Breast epithelium (tissue), 4 donors: ENCODE measurements around the gene C11orf68. TPM values are rescaled to one million over a fixed set of nuclear protein-coding genes. Genes with fewer than 3 reads are reported as not detected.

ENCODE experiments used
- DNase-seq, 2 donors: peaks; one replicate each; pipeline ENCODE4 v3.0.0-alpha.2; 2019; ENCODE audit warnings: low spot score in 2 of 2
- H3K27ac ChIP-seq, 2 donors: fragments of 200-600 bp; sonication (generic) in 1 of 2; one replicate each; pipeline ENCODE4 v1.5.1; 2016 to 2019; ENCODE audit warnings: mild to moderate bottlenecking in 1 of 2
- H3K27me3 ChIP-seq, 2 donors: fragments of 200-600 bp; sonication (generic) in 1 of 2; one replicate each; pipeline versions ENCODE4 v1.5.1 to v1.6.0; 2017 to 2019; ENCODE audit warnings: control low read depth in 1 of 2, mild to moderate bottlenecking in 1 of 2
- H3K36me3 ChIP-seq: fragments of 200-600 bp; one replicate; pipeline ENCODE4 v1.5.1; 2019
- H3K4me1 ChIP-seq, 2 donors: fragments of 200-600 bp; sonication (generic); one replicate each; pipeline ENCODE4 v1.5.1; 2016 to 2019; ENCODE audit warnings: control low read depth in 1 of 2
- H3K4me3 ChIP-seq, 3 donors: fragments of 200-600 bp; sonication (generic); 1 replicate in 2 of 3; 2 replicates in 1 of 3; pipeline ENCODE4 v1.5.1; 2016 to 2019; ENCODE audit warnings: mild to moderate bottlenecking in 3 of 3, moderate library complexity in 2 of 3
- H3K9me3 ChIP-seq, 2 donors: fragments of 200-600 bp; sonication (generic) in 1 of 2; one replicate each; pipeline ENCODE4 v1.5.1; 2016 to 2019; ENCODE audit warnings: control low read depth in 1 of 2
- POLR2A ChIP-seq: fragments of 450-650 bp; IDR thresholded peaks from one replicate; pipeline ENCODE4 v1.6.1; 2016; ENCODE audit warnings: antibody characterized with exemption, mild to moderate bottlenecking, moderate library complexity
- POLR2AphosphoS5 ChIP-seq, 3 donors: sonication (generic); formaldehyde crosslinking; IDR thresholded peaks; one replicate each; pipeline ENCODE4 v1.6.1; 2017; ENCODE audit warnings: antibody characterized with exemption in 3 of 3
- intact Hi-C: fragments of 100-400 bp; cut with DNase I; formaldehyde crosslinking; loops from one replicate; pipeline ENCODE4 v1.15.1; 2023; ENCODE audit warnings: low total_unique reads
- total RNA-seq, 3 donors: library from RNA; depleted of rRNA; stranded (reverse); fragments of >200 nt; gene quantifications; one replicate each; pipeline ENCODE4 v1.1.0, GENCODE V29; 2016
- TF ChIP-seq, protein P1 (sequence below), 3 donors: fragments of 450-650 bp; IDR thresholded peaks; one replicate each; pipeline ENCODE4 v1.5.1; 2016 to 2017; ENCODE audit warnings: antibody characterized with exemption in 3 of 3, mild to moderate bottlenecking in 3 of 3, moderate library complexity in 3 of 3

C11orf68 gene
- total RNA-seq, 3 donors from 2014 or later = 16.7 to 20.3 (median 19.7) TPM

DNA sequence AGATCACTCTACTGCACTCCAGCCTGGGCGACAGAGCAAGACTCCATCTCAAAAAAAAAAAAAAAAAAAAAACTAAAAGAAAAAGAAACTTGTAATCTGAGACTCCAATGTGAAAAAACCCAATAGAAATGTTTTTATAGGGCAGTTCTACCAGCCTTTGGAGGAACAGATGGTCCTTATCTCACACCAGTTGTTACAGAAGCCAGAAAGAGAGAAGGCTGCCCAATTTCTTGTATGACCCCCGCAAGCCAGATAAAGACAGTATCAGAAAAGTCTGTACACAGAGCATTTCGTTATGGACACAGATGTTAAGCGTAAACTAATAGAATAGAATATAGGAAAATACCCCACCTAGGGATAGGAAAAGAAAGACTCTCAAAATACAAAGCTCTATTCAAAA, 15.2 kb upstream of the C11orf68 start:
- Histone ChIP-seq H3K4me1 (no peaks in the 10 kb centered on the region), H3K27me3 (no peaks in the 10 kb centered on the region), H3K27ac (no peak overlapping the region), H3K36me3 (no peaks in the 10 kb centered on the region), H3K4me3 (no peak overlapping the region), H3K9me3 (no peaks in the 10 kb centered on the region)
- intact Hi-C loops = no loop called here
- TF ChIP-seq, protein P1, sequence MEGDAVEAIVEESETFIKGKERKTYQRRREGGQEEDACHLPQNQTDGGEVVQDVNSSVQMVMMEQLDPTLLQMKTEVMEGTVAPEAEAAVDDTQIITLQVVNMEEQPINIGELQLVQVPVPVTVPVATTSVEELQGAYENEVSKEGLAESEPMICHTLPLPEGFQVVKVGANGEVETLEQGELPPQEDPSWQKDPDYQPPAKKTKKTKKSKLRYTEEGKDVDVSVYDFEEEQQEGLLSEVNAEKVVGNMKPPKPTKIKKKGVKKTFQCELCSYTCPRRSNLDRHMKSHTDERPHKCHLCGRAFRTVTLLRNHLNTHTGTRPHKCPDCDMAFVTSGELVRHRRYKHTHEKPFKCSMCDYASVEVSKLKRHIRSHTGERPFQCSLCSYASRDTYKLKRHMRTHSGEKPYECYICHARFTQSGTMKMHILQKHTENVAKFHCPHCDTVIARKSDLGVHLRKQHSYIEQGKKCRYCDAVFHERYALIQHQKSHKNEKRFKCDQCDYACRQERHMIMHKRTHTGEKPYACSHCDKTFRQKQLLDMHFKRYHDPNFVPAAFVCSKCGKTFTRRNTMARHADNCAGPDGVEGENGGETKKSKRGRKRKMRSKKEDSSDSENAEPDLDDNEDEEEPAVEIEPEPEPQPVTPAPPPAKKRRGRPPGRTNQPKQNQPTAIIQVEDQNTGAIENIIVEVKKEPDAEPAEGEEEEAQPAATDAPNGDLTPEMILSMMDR (IDR thresholded peaks at IDR 0.05) = no peak
- no peak for TF ChIP-seq POLR2AphosphoS5 (IDR thresholded peaks at IDR 0.05)
- no peak for TF ChIP-seq POLR2A
- DNase-seq = no peak

DNA sequence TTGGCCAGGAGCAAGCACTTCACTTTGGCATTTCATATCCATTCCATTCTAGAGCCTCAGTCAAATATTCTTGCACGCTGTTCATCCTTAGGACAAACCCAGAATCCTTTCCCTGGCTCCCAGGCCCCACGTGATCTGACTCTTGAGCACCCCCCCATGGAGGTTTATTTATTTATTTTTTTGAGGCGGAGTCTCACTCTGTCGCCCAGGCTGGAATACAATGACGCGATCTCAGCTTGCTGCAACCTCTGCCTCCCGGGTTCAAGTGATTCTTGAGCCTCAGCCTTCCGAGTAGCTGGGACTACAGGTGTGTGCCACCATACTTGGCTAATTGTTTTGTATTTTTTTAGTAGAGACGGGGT, 13.7 kb upstream of the C11orf68 start:
- Histone ChIP-seq H3K4me3 (no peak overlapping the region), H3K4me1 (no peaks in the 10 kb centered on the region), H3K27me3 (no peaks in the 10 kb centered on the region), H3K36me3 (no peaks in the 10 kb centered on the region), H3K9me3 (no peaks in the 10 kb centered on the region), H3K27ac (no peak overlapping the region)
- no peak for DNase-seq
- intact Hi-C loops = no loop called here
- TF ChIP-seq POLR2AphosphoS5 (IDR thresholded peaks at IDR 0.05) (no peak), POLR2A (no peak)
- TF ChIP-seq, protein P1 (IDR thresholded peaks at IDR 0.05) = no peak

DNA sequence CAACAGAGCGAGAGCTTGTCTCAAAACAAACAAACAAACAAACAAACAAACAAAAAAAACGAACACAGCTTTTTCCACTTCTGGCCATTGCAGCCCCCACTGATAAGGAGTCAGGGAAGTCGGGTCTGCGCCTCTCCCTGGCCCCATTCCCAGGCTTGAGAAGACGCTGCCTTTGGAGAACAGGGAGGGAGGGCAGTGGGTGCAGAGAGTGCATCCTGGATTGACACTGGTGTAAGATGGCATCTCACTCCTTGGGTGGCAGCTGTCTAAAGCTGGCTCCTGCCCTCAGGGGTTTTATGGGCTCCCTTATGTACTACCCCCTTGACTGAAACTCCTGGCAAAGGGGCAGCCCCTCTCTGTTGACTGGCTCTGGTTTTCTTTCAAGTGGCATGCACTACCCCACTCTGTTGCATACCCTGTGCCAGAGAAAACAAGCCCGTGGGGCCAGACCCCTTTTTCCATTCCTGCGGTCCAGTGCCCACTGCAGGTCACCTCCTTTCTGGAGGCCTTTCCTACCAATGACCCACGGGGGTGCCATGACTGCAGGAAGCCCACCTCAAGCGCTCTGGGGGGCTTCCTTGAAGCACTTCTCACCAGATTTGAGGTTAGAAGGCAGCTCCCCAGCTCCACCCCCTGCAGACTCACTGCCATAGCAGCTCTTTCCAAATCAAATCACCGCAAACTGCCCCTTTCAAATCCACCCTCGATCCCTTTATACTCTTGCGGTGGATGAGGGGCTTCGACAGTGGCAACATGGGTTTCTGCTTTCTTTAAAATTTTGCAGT, 13.1 kb upstream of the C11orf68 start:
- DNase-seq = no peak
- H3K4me1 ChIP-seq = no peaks in the 10 kb centered on the region
- H3K27ac ChIP-seq = no peak overlapping the region
- no peaks in the 10 kb centered on the region for H3K9me3 ChIP-seq
- H3K4me3 ChIP-seq = no peak overlapping the region
- intact Hi-C loops = no loop called here
- H3K27me3 ChIP-seq = no peaks in the 10 kb centered on the region
- no peaks in the 10 kb centered on the region for H3K36me3 ChIP-seq
- TF ChIP-seq POLR2AphosphoS5 (IDR thresholded peaks at IDR 0.05) = no peak
- TF ChIP-seq, protein P1 (IDR thresholded peaks at IDR 0.05) = no peak
- TF ChIP-seq POLR2A = no peak

DNA sequence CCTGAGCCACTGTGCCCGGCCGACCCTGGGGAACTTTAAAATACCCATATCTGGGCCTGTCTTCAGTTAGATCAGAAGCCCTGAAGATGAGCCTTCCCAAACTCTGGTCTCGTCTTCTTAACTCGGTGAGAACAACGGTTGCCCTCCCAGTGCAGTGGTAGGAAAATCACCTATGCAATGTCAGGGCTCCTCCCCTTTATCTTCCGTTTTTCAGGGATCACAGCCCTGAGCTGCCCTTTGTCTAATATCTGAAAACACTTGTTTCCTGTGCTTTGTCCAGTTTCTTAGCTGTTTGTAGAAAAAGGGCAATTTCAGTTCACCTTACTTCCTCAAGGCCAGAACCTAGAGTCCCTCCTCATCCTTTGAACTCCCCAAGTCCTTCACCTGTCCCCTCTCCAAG, 9.8 kb upstream of the C11orf68 start:
- intact Hi-C loops = no loop called here

DNA sequence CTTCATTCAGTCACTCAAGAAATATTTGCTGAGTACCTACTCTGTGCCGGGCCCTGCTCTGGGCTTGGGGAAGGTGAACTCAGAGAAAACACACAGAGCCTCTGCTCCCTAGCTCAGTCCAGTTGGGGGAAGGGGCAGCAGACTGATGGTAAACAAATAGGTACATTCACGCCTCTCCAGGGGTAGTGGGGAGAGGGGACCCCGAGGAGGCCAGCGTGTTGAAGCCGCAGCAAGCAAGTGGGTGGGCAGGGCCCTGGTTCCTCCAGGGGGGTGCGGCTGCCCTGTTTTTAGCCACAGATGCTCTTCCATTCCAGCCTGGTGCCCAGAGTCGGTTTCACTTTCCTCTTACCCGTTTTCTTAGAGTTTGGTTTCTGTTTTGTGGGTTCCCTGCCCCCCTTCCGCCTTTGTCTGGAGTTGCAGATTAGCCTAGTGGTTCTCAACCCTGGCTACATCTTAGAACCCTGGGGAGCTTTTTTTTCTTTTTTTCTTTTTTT, 9.1 kb upstream of the C11orf68 start:
- H3K4me1 ChIP-seq = no peaks in the 10 kb centered on the region
- H3K36me3 ChIP-seq = no peaks in the 10 kb centered on the region
- no peaks in the 10 kb centered on the region for H3K27me3 ChIP-seq
- no peak for TF ChIP-seq POLR2AphosphoS5 (IDR thresholded peaks at IDR 0.05)
- TF ChIP-seq, protein P1 (IDR thresholded peaks at IDR 0.05) = no peak
- no peak for TF ChIP-seq POLR2A
- H3K4me3 ChIP-seq = peak overlapping the region in 1 of 3 donors; percentile 33
- intact Hi-C loops = no loop called here
- H3K9me3 ChIP-seq = no peaks in the 10 kb centered on the region
- no peak overlapping the region for H3K27ac ChIP-seq
- DNase-seq = no peak

More for the DNA sequence above, 9.8 kb upstream of the C11orf68 start:
- no peaks in the 10 kb centered on the region for H3K36me3 ChIP-seq
- no peaks in the 10 kb centered on the region for H3K9me3 ChIP-seq
- no peak overlapping the region for H3K4me3 ChIP-seq
- no peak for DNase-seq
- H3K27ac ChIP-seq = no peak overlapping the region
- H3K4me1 ChIP-seq = no peaks in the 10 kb centered on the region
- no peaks in the 10 kb centered on the region for H3K27me3 ChIP-seq
- no peak for TF ChIP-seq POLR2A
- TF ChIP-seq, protein P1 (IDR thresholded peaks at IDR 0.05) = no peak
- no peak for TF ChIP-seq POLR2AphosphoS5 (IDR thresholded peaks at IDR 0.05)
